A549 (cell line): Measurements from ENCODE around the gene SEC14L5. TPM values are rescaled to one million over a fixed set of nuclear protein-coding genes. Genes with fewer than 3 reads are reported as not detected.

Source experiments
- ATAC-seq, 2 experiments: fragments of 200-7000 bp in 1 of 2; fragments of >200 bp in 1 of 2; cut with Nextera tagmentation in 1 of 2; cut with Tn5 transposase in 1 of 2; 3 replicates each; pipeline versions ENCODE4 v1.8.0 to v1.9.1; 2018 to 2020; ENCODE audit warnings: mild to moderate bottlenecking in 1 of 2, moderate library complexity in 1 of 2
- CTCF ChIA-PET: fragments of 300-600 bp; sonication (Branson Sonifier 250); formaldehyde crosslinking; extraction: SDS; loops from one replicate; lab custom pipeline; 2021; ENCODE audit warnings: antibody characterized with exemption, inconsistent platforms; lab: Yijun Ruan, JAX
- POLR2A ChIA-PET: fragments of 350-600 bp; formaldehyde crosslinking; extraction: SDS; loops from one replicate; lab custom pipeline; 2021; ENCODE audit warnings: antibody characterized with exemption, inconsistent platforms; lab: Yijun Ruan, JAX
- DNase-seq, 2 experiments: peaks; one replicate each; pipeline versions ENCODE4 v3.0.0 to v3.0.0-alpha.2; 2011 to 2016; ENCODE audit warnings: low read depth in 1 of 2, low spot score in 1 of 2
- FAIRE-seq: peaks from 2 replicates; lab custom pipeline; 2011; peaks lifted over from hg19 to GRCh38; lab: Jason Lieb, UNC
- H3K27ac ChIP-seq, 2 experiments: fragments of >200 bp; sonication (Bioruptor Twin); formaldehyde crosslinking; 3 replicates each; pipeline ENCODE4 v1.5.1; 2016 to 2017
- H3K4me1 ChIP-seq: fragments of >200 bp; sonication (Bioruptor Twin); formaldehyde crosslinking; 3 replicates; pipeline ENCODE4 v1.6.1; 2016
- H3K4me2 ChIP-seq: fragments of >200 bp; sonication (Bioruptor Twin); formaldehyde crosslinking; 3 replicates; pipeline ENCODE4 v1.6.1; 2016
- H3K4me3 ChIP-seq: fragments of >200 bp; sonication (Bioruptor Twin); formaldehyde crosslinking; 3 replicates; pipeline ENCODE4 v1.5.1; 2016
- H3K9me3 ChIP-seq: fragments of >200 bp; sonication (Bioruptor Twin); formaldehyde crosslinking; 3 replicates; pipeline ENCODE4 v1.6.1; 2016
- CBX2 ChIP-seq: fragments of 200-600 bp; sonication (generic); IDR thresholded peaks from 2 replicates; pipeline ENCODE4 v1.6.1; 2016; ENCODE audit warnings: low read depth, mild to moderate bottlenecking, borderline replicate concordance
- CBX8 ChIP-seq: fragments of 200-600 bp; sonication (generic); IDR thresholded peaks from 2 replicates; pipeline ENCODE4 v1.6.1; 2016
- CEBPB ChIP-seq, 2 experiments: fragments of >200 bp in 1 of 2; sonication (Bioruptor Twin) in 1 of 2; formaldehyde crosslinking in 1 of 2; IDR thresholded peaks; 2 replicates each; pipeline ENCODE4 v1.6.1; 2012 to 2016
- CHD4 ChIP-seq: fragments of 200-600 bp; sonication (generic); IDR thresholded peaks from 2 replicates; pipeline ENCODE4 v1.6.1; 2016; ENCODE audit warnings: antibody characterized with exemption, mild to moderate bottlenecking, borderline replicate concordance
- E2F6 ChIP-seq: IDR thresholded peaks from 2 replicates; pipeline ENCODE4 v1.6.1; 2012; ENCODE audit warnings: low read depth, borderline replicate concordance
- EHMT2 ChIP-seq: fragments of 200-600 bp; sonication (generic); IDR thresholded peaks from 2 replicates; pipeline ENCODE4 v1.6.1; 2016; ENCODE audit warnings: antibody characterized with exemption, low read depth, mild to moderate bottlenecking, moderate library complexity
- HDAC2 ChIP-seq: fragments of 200-600 bp; sonication (generic); IDR thresholded peaks from 2 replicates; pipeline ENCODE4 v1.6.1; 2016
- HES2 ChIP-seq: fragments of >200 bp; sonication (Bioruptor Twin); formaldehyde crosslinking; IDR thresholded peaks from 2 replicates; pipeline ENCODE4 v1.6.1; 2016
- HMGXB4 ChIP-seq: fragments of 250-450 bp; sonication (Bioruptor Pico); IDR thresholded peaks from 2 replicates; pipeline ENCODE4 v1.5.0; 2021; ENCODE audit warnings: mild to moderate bottlenecking, moderate library complexity, borderline replicate concordance
- HOXB5 ChIP-seq: fragments of 250-450 bp; sonication (Bioruptor Pico); IDR thresholded peaks from 2 replicates; pipeline ENCODE4 v1.5.0; 2020; ENCODE audit warnings: mild to moderate bottlenecking, moderate library complexity
- JUNB ChIP-seq: fragments of >200 bp; sonication (Bioruptor Twin); formaldehyde crosslinking; IDR thresholded peaks from 2 replicates; pipeline ENCODE4 v1.6.1; 2016
- KDM1A ChIP-seq: fragments of 200-600 bp; sonication (generic); IDR thresholded peaks from 2 replicates; pipeline ENCODE4 v1.6.1; 2016; ENCODE audit warnings: low read depth, mild to moderate bottlenecking
- KDM5A ChIP-seq: fragments of 200-600 bp; sonication (generic); IDR thresholded peaks from 2 replicates; pipeline ENCODE4 v1.6.1; 2016; ENCODE audit warnings: antibody characterized with exemption, mild to moderate bottlenecking
- MAX ChIP-seq: IDR thresholded peaks from 2 replicates; pipeline ENCODE4 v1.6.1; 2012
- MAZ ChIP-seq: fragments of 150-350 bp; IDR thresholded peaks from 2 replicates; pipeline ENCODE4 v1.6.1; 2014; ENCODE audit warnings: antibody characterized with exemption, low read depth, low read length, borderline replicate concordance
- PBX3 ChIP-seq: IDR thresholded peaks from 2 replicates; pipeline ENCODE4 v1.6.1; 2012
- PHF8 ChIP-seq: fragments of 200-600 bp; sonication (generic); IDR thresholded peaks from 2 replicates; pipeline ENCODE4 v1.6.1; 2016; ENCODE audit warnings: low read depth, mild to moderate bottlenecking, antibody characterized with exemption, moderate library complexity, borderline replicate concordance
- POLR2A ChIP-seq: IDR thresholded peaks from 2 replicates; pipeline ENCODE4 v1.6.1; 2012; ENCODE audit warnings: mild to moderate bottlenecking, low read length
- RARB ChIP-seq: fragments of 250-450 bp; sonication (Bioruptor Pico); IDR thresholded peaks from 2 replicates; pipeline ENCODE4 v1.8.0; 2021; ENCODE audit warnings: mild to moderate bottlenecking, moderate library complexity
- REST ChIP-seq: fragments of 200-600 bp; sonication (generic); IDR thresholded peaks from 2 replicates; pipeline ENCODE4 v1.6.1; 2016; ENCODE audit warnings: antibody characterized with exemption, mild to moderate bottlenecking, moderate library complexity
- RNF2 ChIP-seq: fragments of 200-600 bp; sonication (generic); IDR thresholded peaks from 2 replicates; pipeline ENCODE4 v1.6.1; 2016; ENCODE audit warnings: low read depth, mild to moderate bottlenecking, antibody characterized with exemption, moderate library complexity, borderline replicate concordance
- USF2 ChIP-seq: fragments of 450-650 bp; IDR thresholded peaks from 2 replicates; pipeline ENCODE4 v1.6.1; 2014; ENCODE audit warnings: antibody characterized with exemption
- ZC3H11A ChIP-seq: fragments of 450-650 bp; IDR thresholded peaks from 2 replicates; pipeline ENCODE4 v1.6.1; 2014; ENCODE audit warnings: antibody characterized with exemption, mild to moderate bottlenecking
- ZFP36 ChIP-seq: fragments of 450-650 bp; IDR thresholded peaks from 2 replicates; pipeline ENCODE4 v1.6.1; 2014; ENCODE audit warnings: borderline replicate concordance; ENCODE audit not compliant: partially characterized antibody
- ZNF302 ChIP-seq: fragments of 250-450 bp; sonication (Bioruptor Pico); IDR thresholded peaks from 2 replicates; pipeline ENCODE4 v1.9.0; 2021; ENCODE audit warnings: inconsistent platforms, mild to moderate bottlenecking, moderate library complexity
- ZSCAN20 ChIP-seq: fragments of 250-450 bp; sonication (Bioruptor Pico); IDR thresholded peaks from 2 replicates; pipeline ENCODE4 v1.8.0; 2022; ENCODE audit warnings: mild to moderate bottlenecking, moderate library complexity
- WGBS: methylation state at CpG from one replicate; pipeline ENCODE4 v1.1.6; 2017; ENCODE audit errors: missing lambda C conversion rate; 5-methylcytosine and 5-hydroxymethylcytosine counted together
- polyA plus RNA-seq, 4 experiments: library from polyadenylated mRNA; depleted of rRNA in 3 of 4; stranded (reverse); fragments of >200 nt; fragmentation: RNase III in 1 of 4; extraction: RNeasy Plus Mini Kit Qiagen cat#74134 plus additional on column Dnase treatment in 1 of 4; gene quantifications; 2 replicates in 3 of 4; 3 replicates in 1 of 4; pipeline ENCODE4 v1.2.3, GENCODE V29; 2011 to 2017

SEC14L5 gene
- polyA plus RNA-seq, 2 of the 4 experiments (the other 2 are of a cell fraction): 0.03 to 0.05 TPM

GRCh38 chr16:4935241-4935855 is 22.8 kb upstream of the SEC14L5 start:
- Histone ChIP-seq H3K9me3 (no peaks in the 10 kb centered on the region), H3K4me1 (peaks cover 14% of the 10 kb centered on the region; the same call in 2 of the 3 replicates), H3K4me3 (peak overlapping the region; percentile 78; the same call in 2 of the 3 replicates), H3K4me2 (peak overlapping the region; percentile 98; the same call in 2 of the 3 replicates), H3K27ac (peak overlapping the region in 1 of 2 experiments; percentile 69; a peak in 2 of 6 replicates)
- no peak for FAIRE-seq
- no peak for TF ChIP-seq EHMT2
- peak in 1 of 2 experiments; percentile 46; a peak in 2 of 4 replicates for TF ChIP-seq CEBPB (IDR thresholded peaks at IDR 0.05)
- peak; percentile 19 to 25; a peak in 4 of 6 replicates for ATAC-seq
- CTCF ChIA-PET: interaction anchor here (0.8 to 4.4 kb wide), 17 partner anchors 9 to 168 kb away, joined by 3 to 26 read pairs (median 3); partner anchors contain the start of genes SEC14L5 and ZNF500
- POLR2A ChIA-PET: no interaction called here
- DNase-seq: no peak
- 74% methylated on average over 18 of the region's 19 CpGs for WGBS

- ATAC-seq (peak; percentile 65 to 78), FAIRE-seq (no peak), DNase-seq (peak in 1 of 2 experiments; percentile 42)
- CTCF ChIA-PET: interaction anchor here (0.7 to 4.4 kb wide), 21 partner anchors 8 to 169 kb away, joined by 3 to 26 read pairs (median 3); partner anchors contain the start of genes SEC14L5 and ZNF500
- peak overlapping the region; percentile 98 for H3K4me2 ChIP-seq
- 5% methylated on average over 33 of the region's 64 CpGs for WGBS
- peak overlapping the region; percentile 69 to 89 for H3K27ac ChIP-seq
- no peaks in the 10 kb centered on the region for H3K9me3 ChIP-seq
- peaks cover 22% of the 10 kb centered on the region; the same call in 2 of the 3 replicates for H3K4me1 ChIP-seq
- POLR2A ChIA-PET: no interaction called here
- H3K4me3 ChIP-seq: peak overlapping the region; percentile 78
- TF ChIP-seq ZC3H11A (no peak), USF2 (no peak), HES2 (no peak), ZNF302 (CRISPR knock-in tag) (no peak), RNF2 (peak; percentile 42; the same call in 1 of the 2 replicates), CEBPB (IDR thresholded peaks at IDR 0.05) (no peak), RARB (CRISPR knock-in tag) (no peak), CBX2 (no peak), ZSCAN20 (CRISPR knock-in tag) (no peak), POLR2A (no peak), PHF8 (0 out of 2 replicates have a peak, but pooled peaks have one; percentile 19), ZFP36 (no peak), KDM5A (no peak), KDM1A (no peak), HDAC2 (no peak), HMGXB4 (CRISPR knock-in tag) (no peak), E2F6 (0 out of 2 replicates have a peak, but pooled peaks have one; percentile 26), MAZ (no peak), EHMT2 (no peak), CHD4 (no peak), CBX8 (no peak), REST (no peak), HOXB5 (CRISPR knock-in tag) (no peak), PBX3 (no peak), JUNB (no peak), MAX (no peak)
Measured at GRCh38 chr16:4936181-4936990, 21.7 kb upstream of the SEC14L5 start.
